ENCODE data around the gene FGF18.

DNA sequence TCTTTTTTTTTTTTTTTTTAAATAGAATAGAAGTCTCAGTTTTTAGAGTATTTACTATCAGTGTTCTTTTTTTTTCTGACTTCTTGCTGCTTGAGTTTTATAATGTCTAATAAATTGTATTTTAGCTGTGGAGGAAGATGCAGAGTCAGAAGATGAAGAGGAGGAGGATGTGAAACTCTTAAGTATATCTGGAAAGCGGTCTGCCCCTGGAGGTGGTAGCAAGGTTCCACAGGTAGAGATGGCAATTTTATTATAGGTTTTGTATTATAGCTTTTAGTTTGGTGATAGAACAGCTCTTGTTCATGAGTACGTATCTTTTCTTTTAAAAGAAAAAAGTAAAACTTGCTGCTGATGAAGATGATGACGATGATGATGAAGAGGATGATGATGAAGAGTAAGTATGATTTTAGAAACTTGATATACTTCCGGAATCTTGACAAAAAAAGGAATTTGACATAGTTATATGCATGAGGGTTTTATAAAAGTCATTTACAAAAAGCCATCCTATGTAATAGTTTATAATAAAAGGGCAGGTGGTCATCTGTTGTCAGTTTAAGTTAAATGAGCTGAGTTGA, 26.8 kb upstream of the FGF18 start:
- TF ChIP-seq, protein P1, sequence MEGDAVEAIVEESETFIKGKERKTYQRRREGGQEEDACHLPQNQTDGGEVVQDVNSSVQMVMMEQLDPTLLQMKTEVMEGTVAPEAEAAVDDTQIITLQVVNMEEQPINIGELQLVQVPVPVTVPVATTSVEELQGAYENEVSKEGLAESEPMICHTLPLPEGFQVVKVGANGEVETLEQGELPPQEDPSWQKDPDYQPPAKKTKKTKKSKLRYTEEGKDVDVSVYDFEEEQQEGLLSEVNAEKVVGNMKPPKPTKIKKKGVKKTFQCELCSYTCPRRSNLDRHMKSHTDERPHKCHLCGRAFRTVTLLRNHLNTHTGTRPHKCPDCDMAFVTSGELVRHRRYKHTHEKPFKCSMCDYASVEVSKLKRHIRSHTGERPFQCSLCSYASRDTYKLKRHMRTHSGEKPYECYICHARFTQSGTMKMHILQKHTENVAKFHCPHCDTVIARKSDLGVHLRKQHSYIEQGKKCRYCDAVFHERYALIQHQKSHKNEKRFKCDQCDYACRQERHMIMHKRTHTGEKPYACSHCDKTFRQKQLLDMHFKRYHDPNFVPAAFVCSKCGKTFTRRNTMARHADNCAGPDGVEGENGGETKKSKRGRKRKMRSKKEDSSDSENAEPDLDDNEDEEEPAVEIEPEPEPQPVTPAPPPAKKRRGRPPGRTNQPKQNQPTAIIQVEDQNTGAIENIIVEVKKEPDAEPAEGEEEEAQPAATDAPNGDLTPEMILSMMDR (IDR thresholded peaks at IDR 0.05; ENCODE audit: insufficient read depth, low read length, poor library complexity, severe bottlenecking), result no peak
- TF ChIP-seq EZH2phosphoT487 (conservative IDR thresholded peaks at IDR 0.05; ENCODE audit: low read length), result no peak

All from SU-DHL-6 (cell line).